Measurements from ENCODE around the gene GLYR1. TPM values are rescaled to one million over a fixed set of nuclear protein-coding genes. Genes with fewer than 3 reads are reported as not detected.

Gene GLYR1
- total RNA-seq, 1 donor from 2014 or later, result 51.6 TPM

GRCh38 chr16:4870138-4870671 is 23.1 kb upstream of the GLYR1 start:
- no peak overlapping the region for H3K27ac ChIP-seq
- no peaks in the 10 kb centered on the region for H3K27me3 ChIP-seq
- no peaks in the 10 kb centered on the region for H3K9me3 ChIP-seq
- no peaks in the 10 kb centered on the region for H3K4me1 ChIP-seq
- peaks cover 0 to 56% of the 10 kb centered on the region in 2 donors for H3K36me3 ChIP-seq
- no peak overlapping the region for H3K4me3 ChIP-seq
- TF ChIP-seq POLR2A (IDR thresholded peaks at IDR 0.05) (no peak), POLR2AphosphoS5 (IDR thresholded peaks at IDR 0.05; ENCODE audit: insufficient read depth in 1 of 2, low read depth in 1 of 2) (no peak)
- TF ChIP-seq, protein P1, sequence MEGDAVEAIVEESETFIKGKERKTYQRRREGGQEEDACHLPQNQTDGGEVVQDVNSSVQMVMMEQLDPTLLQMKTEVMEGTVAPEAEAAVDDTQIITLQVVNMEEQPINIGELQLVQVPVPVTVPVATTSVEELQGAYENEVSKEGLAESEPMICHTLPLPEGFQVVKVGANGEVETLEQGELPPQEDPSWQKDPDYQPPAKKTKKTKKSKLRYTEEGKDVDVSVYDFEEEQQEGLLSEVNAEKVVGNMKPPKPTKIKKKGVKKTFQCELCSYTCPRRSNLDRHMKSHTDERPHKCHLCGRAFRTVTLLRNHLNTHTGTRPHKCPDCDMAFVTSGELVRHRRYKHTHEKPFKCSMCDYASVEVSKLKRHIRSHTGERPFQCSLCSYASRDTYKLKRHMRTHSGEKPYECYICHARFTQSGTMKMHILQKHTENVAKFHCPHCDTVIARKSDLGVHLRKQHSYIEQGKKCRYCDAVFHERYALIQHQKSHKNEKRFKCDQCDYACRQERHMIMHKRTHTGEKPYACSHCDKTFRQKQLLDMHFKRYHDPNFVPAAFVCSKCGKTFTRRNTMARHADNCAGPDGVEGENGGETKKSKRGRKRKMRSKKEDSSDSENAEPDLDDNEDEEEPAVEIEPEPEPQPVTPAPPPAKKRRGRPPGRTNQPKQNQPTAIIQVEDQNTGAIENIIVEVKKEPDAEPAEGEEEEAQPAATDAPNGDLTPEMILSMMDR (IDR thresholded peaks at IDR 0.05), result no peak
- DNase-seq (ENCODE audit: extremely low spot score in 2 of 2), result no peak
- intact Hi-C loops (cut with DNase I), result no loop called here

DNA sequence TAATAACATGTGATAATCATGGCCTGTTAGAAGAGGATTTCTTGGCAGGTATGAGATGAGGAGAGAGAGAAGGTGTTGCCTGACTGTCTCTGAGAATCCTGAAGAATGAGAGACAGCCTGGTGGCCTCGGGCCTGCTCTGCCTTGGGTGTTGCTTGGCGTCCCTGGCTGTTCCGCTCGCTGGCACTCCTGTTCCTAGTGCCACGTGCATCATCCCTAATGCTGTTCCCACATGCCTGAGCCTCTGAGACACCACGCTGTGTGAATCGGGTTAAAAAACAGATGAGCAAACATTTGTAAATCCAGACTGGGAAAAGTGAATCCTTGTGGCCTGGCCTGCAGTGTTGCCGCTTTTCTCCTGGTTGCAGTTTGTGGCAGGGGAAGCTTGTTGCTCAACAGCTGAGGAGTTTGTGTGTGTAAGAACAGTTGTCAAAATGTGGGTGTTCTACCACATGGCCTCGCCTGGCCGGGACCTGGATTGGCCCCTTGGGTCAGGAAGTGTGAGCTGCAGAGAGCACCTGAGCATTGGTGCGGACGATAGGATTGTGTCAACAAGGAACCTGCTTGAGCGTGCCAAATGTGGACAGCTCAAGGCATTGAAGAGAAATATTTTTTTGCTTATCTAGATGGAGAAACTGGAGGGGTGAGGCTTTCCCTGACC is 22.2 kb upstream of the GLYR1 start:
- H3K27ac ChIP-seq, result no peak overlapping the region

GRCh38 chr16:4868535-4868934 is 21.4 kb upstream of the GLYR1 start:
- no peak for DNase-seq (ENCODE audit: extremely low spot score in 2 of 2)
- Histone ChIP-seq H3K9me3 (no peaks in the 10 kb centered on the region), H3K4me1 (no peaks in the 10 kb centered on the region), H3K27ac (no peak overlapping the region), H3K36me3 (peaks cover 0 to 39% of the 10 kb centered on the region in 2 donors), H3K4me3 (no peak overlapping the region), H3K27me3 (no peaks in the 10 kb centered on the region)
- intact Hi-C loops (cut with DNase I), result no loop called here
- TF ChIP-seq, protein P1 (IDR thresholded peaks at IDR 0.05), result no peak
- TF ChIP-seq POLR2A (IDR thresholded peaks at IDR 0.05) (no peak), POLR2AphosphoS5 (IDR thresholded peaks at IDR 0.05; ENCODE audit: insufficient read depth in 1 of 2, low read depth in 1 of 2) (no peak)

More for the DNA sequence above, 22.2 kb upstream of the GLYR1 start:
- H3K9me3 ChIP-seq, result no peaks in the 10 kb centered on the region
- DNase-seq (ENCODE audit: extremely low spot score in 2 of 2), result no peak
- intact Hi-C loops (cut with DNase I), result no loop called here
- TF ChIP-seq POLR2A (IDR thresholded peaks at IDR 0.05), result no peak
- no peak for TF ChIP-seq POLR2AphosphoS5 (IDR thresholded peaks at IDR 0.05; ENCODE audit: insufficient read depth in 1 of 2, low read depth in 1 of 2)
- TF ChIP-seq, protein P1 (IDR thresholded peaks at IDR 0.05), result no peak
- no peaks in the 10 kb centered on the region for H3K27me3 ChIP-seq
- no peak overlapping the region for H3K4me3 ChIP-seq
- no peaks in the 10 kb centered on the region for H3K4me1 ChIP-seq
- peaks cover 0 to 46% of the 10 kb centered on the region in 2 donors for H3K36me3 ChIP-seq

DNA sequence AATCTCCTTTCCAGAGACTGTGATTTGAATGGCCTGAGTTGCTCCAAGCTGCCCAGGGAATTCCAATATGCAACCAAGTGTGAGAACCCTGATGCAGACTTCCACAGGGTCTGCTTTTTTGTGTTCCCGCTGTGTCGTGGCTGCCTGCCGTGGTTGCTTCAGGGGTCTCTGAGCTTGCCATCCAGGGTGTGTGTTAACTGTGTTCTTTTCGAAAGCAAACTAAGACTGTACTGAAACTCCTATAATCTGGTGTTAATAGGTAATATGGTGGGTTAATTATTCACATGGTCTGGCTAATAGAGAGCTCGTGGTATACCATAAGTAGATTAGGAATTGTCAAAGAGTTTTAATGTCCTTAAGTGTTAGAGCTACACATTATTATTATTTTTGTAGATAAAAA is 20.9 kb upstream of the GLYR1 start:
- Histone ChIP-seq H3K4me3 (no peak overlapping the region), H3K9me3 (no peaks in the 10 kb centered on the region), H3K36me3 (peaks cover 0 to 36% of the 10 kb centered on the region in 2 donors), H3K4me1 (no peaks in the 10 kb centered on the region), H3K27ac (no peak overlapping the region), H3K27me3 (no peaks in the 10 kb centered on the region)
- no peak for TF ChIP-seq POLR2AphosphoS5 (IDR thresholded peaks at IDR 0.05; ENCODE audit: insufficient read depth in 1 of 2, low read depth in 1 of 2)
- no peak for TF ChIP-seq POLR2A (IDR thresholded peaks at IDR 0.05)
- TF ChIP-seq, protein P1 (IDR thresholded peaks at IDR 0.05), result no peak
- intact Hi-C loops (cut with DNase I), result no loop called here
- DNase-seq (ENCODE audit: extremely low spot score in 2 of 2), result no peak

DNA sequence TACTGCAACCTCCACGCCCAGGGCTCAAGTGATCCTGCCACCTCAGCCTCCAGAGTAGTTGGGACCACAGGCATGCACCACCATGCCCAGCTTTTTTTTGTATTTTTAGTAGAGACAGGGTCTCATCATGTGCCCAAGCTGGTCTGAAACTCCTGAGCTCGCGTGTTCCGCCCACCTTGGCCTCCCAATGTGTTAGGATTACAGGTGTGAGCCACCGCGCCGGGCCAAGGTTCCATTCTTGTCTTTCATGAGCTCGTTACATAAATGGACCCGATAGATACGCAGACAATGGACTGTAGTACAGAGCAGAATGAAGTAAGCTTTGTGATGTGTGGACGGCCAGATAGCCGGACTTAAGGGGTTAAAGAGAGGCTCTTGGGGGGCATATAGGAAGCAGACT is 19.5 kb upstream of the GLYR1 start:
- DNase-seq (ENCODE audit: extremely low spot score in 2 of 2), result no peak
- Histone ChIP-seq H3K4me3 (no peak overlapping the region), H3K36me3 (peaks cover 0 to 26% of the 10 kb centered on the region in 2 donors), H3K4me1 (no peaks in the 10 kb centered on the region), H3K9me3 (no peaks in the 10 kb centered on the region), H3K27me3 (no peaks in the 10 kb centered on the region), H3K27ac (no peak overlapping the region)
- TF ChIP-seq, protein P1 (IDR thresholded peaks at IDR 0.05), result no peak
- TF ChIP-seq POLR2A (IDR thresholded peaks at IDR 0.05), result no peak
- TF ChIP-seq POLR2AphosphoS5 (IDR thresholded peaks at IDR 0.05; ENCODE audit: insufficient read depth in 1 of 2, low read depth in 1 of 2), result no peak
- intact Hi-C loops (cut with DNase I), result no loop called here

Measured in vagina (tissue), 2 donors.